ENCODE results near the gene SYT9.

DNA sequence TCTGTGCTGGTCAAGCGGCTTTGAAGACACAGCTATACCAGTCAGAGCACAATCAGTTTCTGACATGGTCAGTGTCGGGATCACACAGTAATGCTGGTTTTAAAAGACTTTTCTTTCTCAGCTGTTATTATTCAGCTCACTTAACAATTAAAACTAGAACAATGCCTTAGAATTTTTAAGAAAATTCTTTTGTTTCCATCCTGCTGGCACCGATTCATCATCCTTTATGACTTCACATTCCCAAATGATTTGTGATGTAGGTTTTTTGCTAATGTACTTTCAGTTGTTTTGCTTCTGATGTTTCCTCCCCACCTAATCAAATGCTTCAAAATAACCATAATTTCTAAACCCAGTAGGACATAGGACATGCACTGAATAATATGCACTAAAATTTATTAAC is 199.1 kb downstream of the SYT9 start:
- TF ChIP-seq, protein P1, sequence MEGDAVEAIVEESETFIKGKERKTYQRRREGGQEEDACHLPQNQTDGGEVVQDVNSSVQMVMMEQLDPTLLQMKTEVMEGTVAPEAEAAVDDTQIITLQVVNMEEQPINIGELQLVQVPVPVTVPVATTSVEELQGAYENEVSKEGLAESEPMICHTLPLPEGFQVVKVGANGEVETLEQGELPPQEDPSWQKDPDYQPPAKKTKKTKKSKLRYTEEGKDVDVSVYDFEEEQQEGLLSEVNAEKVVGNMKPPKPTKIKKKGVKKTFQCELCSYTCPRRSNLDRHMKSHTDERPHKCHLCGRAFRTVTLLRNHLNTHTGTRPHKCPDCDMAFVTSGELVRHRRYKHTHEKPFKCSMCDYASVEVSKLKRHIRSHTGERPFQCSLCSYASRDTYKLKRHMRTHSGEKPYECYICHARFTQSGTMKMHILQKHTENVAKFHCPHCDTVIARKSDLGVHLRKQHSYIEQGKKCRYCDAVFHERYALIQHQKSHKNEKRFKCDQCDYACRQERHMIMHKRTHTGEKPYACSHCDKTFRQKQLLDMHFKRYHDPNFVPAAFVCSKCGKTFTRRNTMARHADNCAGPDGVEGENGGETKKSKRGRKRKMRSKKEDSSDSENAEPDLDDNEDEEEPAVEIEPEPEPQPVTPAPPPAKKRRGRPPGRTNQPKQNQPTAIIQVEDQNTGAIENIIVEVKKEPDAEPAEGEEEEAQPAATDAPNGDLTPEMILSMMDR (conservative IDR thresholded peaks at IDR 0.05; ENCODE audit: low read depth, low read length): no peak
- TF ChIP-seq MAZ (IDR thresholded peaks at IDR 0.05; ENCODE audit: borderline replicate concordance, low read depth, low read length): no peak
- TF ChIP-seq RAD21 (IDR thresholded peaks at IDR 0.05; ENCODE audit: low read length): no peak
- TF ChIP-seq RCOR1 (IDR thresholded peaks at IDR 0.05; ENCODE audit: insufficient replicate concordance, low read length): no peak
- no peak for TF ChIP-seq MXI1 (IDR thresholded peaks at IDR 0.05; ENCODE audit: borderline replicate concordance, low read depth, low read length)
- TF ChIP-seq, protein P2, sequence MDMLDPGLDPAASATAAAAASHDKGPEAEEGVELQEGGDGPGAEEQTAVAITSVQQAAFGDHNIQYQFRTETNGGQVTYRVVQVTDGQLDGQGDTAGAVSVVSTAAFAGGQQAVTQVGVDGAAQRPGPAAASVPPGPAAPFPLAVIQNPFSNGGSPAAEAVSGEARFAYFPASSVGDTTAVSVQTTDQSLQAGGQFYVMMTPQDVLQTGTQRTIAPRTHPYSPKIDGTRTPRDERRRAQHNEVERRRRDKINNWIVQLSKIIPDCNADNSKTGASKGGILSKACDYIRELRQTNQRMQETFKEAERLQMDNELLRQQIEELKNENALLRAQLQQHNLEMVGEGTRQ (IDR thresholded peaks at IDR 0.05; ENCODE audit: low read depth, low read length): no peak
- TF ChIP-seq POLR2A (IDR thresholded peaks at IDR 0.05; ENCODE audit: low read depth, low read length): no peak
- no peak for TF ChIP-seq MAFK (IDR thresholded peaks at IDR 0.05; ENCODE audit: low read depth, low read length)
- TF ChIP-seq CEBPB (IDR thresholded peaks at IDR 0.05; ENCODE audit: low read depth, low read length): no peak
- TF ChIP-seq SMC3 (IDR thresholded peaks at IDR 0.05; ENCODE audit: low read depth, low read length): no peak
- no peak for TF ChIP-seq FOS (IDR thresholded peaks at IDR 0.05; ENCODE audit: low read depth, low read length)
- no peak for TF ChIP-seq RFX5 (IDR thresholded peaks at IDR 0.05; ENCODE audit: low read depth, low read length)
